Renal cortex interstitium (tissue), 11 donors: ENCODE data around the gene TRIM47. TPM values are rescaled to one million over a fixed set of nuclear protein-coding genes. Genes with fewer than 3 reads are reported as not detected.
A peak's percentile ranks its signal among the peaks of the same experiment; 100 is the strongest.
"Not testable (repeated sequence)": the region's sequence is repeated elsewhere in the genome, so short reads cannot be mapped to it uniquely, and the experiment has no call there.

Experiments used
- DNase-seq, 11 donors: peaks; one replicate each; pipeline ENCODE4 v3.0.0-alpha.2; 2013; ENCODE audit warnings: low read depth in 9 of 11, low spot score in 4 of 11; ENCODE audit errors: extremely low read depth in 1 of 11
- polyA plus RNA-seq, 3 donors: library from polyadenylated mRNA; unstranded; fragments of 120-200 nt; gene quantifications; one replicate each; pipeline ENCODE4 v1.2.1, GENCODE V29; 2013; ENCODE audit not compliant: insufficient read length in 3 of 3

TRIM47 gene
- polyA plus RNA-seq, 3 donors: 5.1 to 9.3 (median 9.3) TPM

- DNase-seq: no peak
Measured at GRCh38 chr17:75894049-75894733, 15.8 kb upstream of the TRIM47 start.

GRCh38 chr17:75893305-75894048 is 15.1 kb upstream of the TRIM47 start:
- DNase-seq: no peak

GRCh38 chr17:75892556-75893224 is 14.3 kb upstream of the TRIM47 start:
- no peak for DNase-seq

- DNase-seq: no peak
Measured at GRCh38 chr17:75891605-75892555, 13.5 kb upstream of the TRIM47 start.

- DNase-seq: no peak
Measured at GRCh38 chr17:75891022-75891604, 12.7 kb upstream of the TRIM47 start.

- DNase-seq: no peak
Measured at GRCh38 chr17:75889454-75889853, 11.1 kb upstream of the TRIM47 start.

- DNase-seq: no peak
Measured at GRCh38 chr17:75888484-75888883, 10.1 kb upstream of the TRIM47 start.

GRCh38 chr17:75885860-75886259 is 7.5 kb upstream of the TRIM47 start:
- not testable (repeated sequence) for DNase-seq

GRCh38 chr17:75885431-75885830 is 7.0 kb upstream of the TRIM47 start:
- DNase-seq: no peak

- no peak for DNase-seq
Measured at GRCh38 chr17:75881678-75882454, 3.5 kb upstream of the TRIM47 start.

- no peak for DNase-seq
Measured at GRCh38 chr17:75880266-75880665, 1.9 kb upstream of the TRIM47 start.

GRCh38 chr17:75877752-75878173 is 618 bp downstream of the TRIM47 start:
- DNase-seq: peak in 4 of 11 donors; percentile 49 to 67 (median 54)

- peak in 2 of 11 donors; percentile 43 to 55 for DNase-seq
Measured at GRCh38 chr17:75876938-75877751, 1.2 kb downstream of the TRIM47 start.

GRCh38 chr17:75876190-75876937 is 2.0 kb downstream of the TRIM47 start:
- no peak for DNase-seq

- no peak for DNase-seq
Measured at GRCh38 chr17:75875940-75876189, 2.5 kb downstream of the TRIM47 start.

GRCh38 chr17:75875182-75875939 is 3.0 kb downstream of the TRIM47 start:
- DNase-seq: no peak
